ENCODE measurements around the gene HLA-DPB1. TPM values are rescaled to one million over a fixed set of nuclear protein-coding genes. Genes with fewer than 3 reads are reported as not detected.
"Not testable (repeated sequence)": the region's sequence is repeated elsewhere in the genome, so short reads cannot be mapped to it uniquely, and the experiment has no call there.

Gene HLA-DPB1
- total RNA-seq: 10 to 100 TPM; 10.6 to 39.0 TPM

DNA sequence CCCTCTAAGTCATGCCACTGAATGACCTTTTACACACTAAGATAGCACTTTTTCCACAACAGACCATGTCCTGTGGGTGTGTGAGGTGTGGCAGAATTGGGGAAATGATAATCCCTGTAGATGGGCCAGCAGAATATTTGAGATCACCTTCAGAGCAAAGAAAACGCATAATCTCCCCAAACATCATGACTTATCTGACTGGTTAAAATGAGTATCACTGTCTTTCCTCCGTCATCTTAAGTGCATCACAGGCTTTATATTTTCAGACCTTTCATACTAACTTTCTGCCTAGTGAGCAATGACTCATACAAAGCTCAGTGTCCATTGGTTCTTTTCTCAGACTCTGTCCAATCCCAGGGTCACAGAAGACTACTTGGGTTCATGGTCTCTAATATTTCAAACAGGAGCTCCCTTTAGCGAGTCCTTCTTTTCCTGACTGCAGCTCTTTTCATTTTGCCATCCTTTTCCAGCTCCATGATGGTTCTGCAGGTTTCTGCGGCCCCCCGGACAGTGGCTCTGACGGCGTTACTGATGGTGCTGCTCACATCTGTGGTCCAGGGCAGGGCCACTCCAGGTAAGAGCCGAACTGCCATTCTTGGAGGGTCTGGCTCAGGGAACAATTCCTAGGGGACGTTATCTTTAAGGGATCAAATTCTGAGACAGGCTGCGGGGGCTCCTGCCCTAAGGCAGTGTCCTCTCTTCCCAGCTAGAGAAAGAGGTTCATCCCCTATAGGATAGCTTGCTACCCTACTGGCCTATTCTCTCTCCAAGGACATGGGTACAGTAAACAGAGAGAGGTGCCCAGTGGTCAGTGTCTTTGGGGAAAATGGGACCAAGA lies at the start of gene HLA-DPB1:
Gene HLA-DPB1, plus strand, starts transcription at position 423 of the 838 bp plus-strand sequence. Its CDS starts 52 bp downstream, at position 475.
- Mint-ChIP-seq H3K9me3 (no peaks in the 10 kb centered on the region), H3K36me3 (no peaks in the 10 kb centered on the region), H3K27ac (peak within 1 kb of the TSS in 1 of 2 donors; percentile 86)
- peak; percentile 92 to 95 for ATAC-seq
- DNase-seq (ENCODE audit: low spot score in 2 of 2): peak in 1 of 2 donors; percentile 16

GRCh38 chr6:33028220-33028849 lies 47.5 kb upstream of the HLA-DPB1 start:
- Mint-ChIP-seq H3K9me3 (no peaks in the 10 kb centered on the region), H3K27ac (no peak overlapping the region), H3K36me3 (no peaks in the 10 kb centered on the region)
- ATAC-seq: no peak
- DNase-seq (ENCODE audit: low spot score in 2 of 2): no peak

DNA sequence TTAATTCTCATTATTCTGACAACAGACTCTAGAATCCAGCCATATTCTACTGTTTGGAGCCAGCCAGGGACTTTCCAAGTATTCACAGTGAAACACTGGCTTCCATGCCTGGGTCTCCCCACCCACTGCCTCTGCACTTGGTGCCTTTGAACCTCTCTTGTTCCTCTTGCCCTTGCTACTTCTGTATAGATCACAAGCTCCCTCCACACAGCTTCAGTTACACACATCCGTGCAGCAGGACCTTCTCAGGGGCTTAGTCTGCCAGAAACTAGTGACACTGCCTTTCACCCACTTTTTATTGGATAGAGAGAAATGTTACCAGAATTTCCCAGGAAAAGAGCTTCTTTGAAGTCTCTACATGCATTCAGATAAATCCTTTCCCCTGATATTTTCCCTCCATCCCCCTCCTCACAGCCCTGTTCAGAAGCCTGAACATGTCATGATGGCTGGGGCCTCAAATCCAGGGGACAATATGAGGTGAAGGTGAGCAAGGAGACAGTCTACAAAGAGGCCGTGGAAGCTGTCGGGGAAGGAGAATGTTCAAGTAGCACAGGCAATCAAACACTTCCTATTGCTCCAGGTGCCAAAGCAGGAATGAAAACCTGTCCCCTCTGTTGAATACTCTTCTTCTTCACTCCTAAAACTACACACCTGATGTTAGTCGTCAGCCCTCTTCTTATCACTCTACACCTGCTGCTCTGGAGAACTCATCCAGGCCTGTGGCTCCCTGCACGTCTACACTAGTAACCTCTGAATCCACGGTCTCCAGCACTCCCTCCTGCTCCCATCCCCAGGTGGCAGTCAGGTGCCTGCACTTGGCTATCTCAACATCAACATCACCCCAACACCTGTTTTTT lies 46.2 kb upstream of the HLA-DPB1 start:
- no peaks in the 10 kb centered on the region for H3K36me3 Mint-ChIP-seq
- H3K9me3 Mint-ChIP-seq: no peaks in the 10 kb centered on the region
- peak overlapping the region in 1 of 2 donors; percentile 42 for H3K27ac Mint-ChIP-seq
- peak; percentile 68 to 79 for ATAC-seq
- DNase-seq (ENCODE audit: low spot score in 2 of 2): no peak

DNA sequence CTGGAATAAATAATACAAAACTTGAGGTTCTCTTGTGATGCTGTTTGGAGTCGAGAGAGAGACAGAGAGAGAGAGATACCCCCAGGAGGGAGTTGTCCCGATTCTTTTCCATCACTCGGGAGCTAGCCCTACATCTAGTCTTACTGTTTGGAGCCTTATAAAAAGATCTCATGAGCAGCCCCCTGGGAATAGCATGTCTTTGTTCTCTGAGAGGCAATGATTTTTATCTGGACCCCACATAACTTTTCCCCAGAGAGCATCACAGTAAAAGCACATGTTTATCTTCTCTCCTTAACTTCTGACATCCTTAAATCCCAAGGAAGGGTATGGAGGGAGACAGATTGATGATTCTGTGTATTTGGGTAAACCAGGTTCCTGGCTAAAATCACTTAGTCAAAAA lies 45.5 kb upstream of the HLA-DPB1 start:
- no peak overlapping the region for H3K27ac Mint-ChIP-seq
- H3K36me3 Mint-ChIP-seq: peaks cover 3 to 4% of the 10 kb centered on the region in 2 donors
- DNase-seq (ENCODE audit: low spot score in 2 of 2) (no peak), ATAC-seq (no peak)
- H3K9me3 Mint-ChIP-seq: peaks cover 3 to 4% of the 10 kb centered on the region in 2 donors

DNA sequence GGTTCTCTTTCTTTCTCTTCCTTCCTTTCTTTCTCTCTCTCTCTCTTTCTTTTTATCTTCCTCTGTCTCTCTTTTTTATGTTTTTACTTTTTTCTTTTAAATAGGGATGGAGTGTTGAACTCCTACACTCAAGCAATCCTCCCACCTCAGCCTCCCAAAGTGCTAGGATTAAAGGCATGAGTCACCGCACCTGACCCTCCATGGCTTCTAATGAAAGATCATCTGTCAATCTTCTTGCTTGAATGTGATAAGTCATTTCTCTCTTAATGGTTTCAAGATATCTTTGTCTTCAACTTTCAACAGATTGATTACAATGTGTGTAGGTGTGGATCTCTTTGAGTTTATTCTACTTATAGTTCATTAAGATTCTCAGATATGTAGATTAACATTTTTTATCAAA lies 41.2 kb upstream of the HLA-DPB1 start:
- H3K36me3 Mint-ChIP-seq: peaks cover 8 to 11% of the 10 kb centered on the region in 2 donors
- ATAC-seq (no peak), DNase-seq (ENCODE audit: low spot score in 2 of 2) (no peak)
- peaks cover 3 to 11% of the 10 kb centered on the region in 2 donors for H3K9me3 Mint-ChIP-seq
- H3K27ac Mint-ChIP-seq: no peak overlapping the region

GRCh38 chr6:33036535-33036934 lies 39.3 kb upstream of the HLA-DPB1 start:
- DNase-seq (ENCODE audit: low spot score in 2 of 2) (no peak), ATAC-seq (no peak)
- Mint-ChIP-seq H3K36me3 (peaks cover 8 to 11% of the 10 kb centered on the region in 2 donors), H3K27ac (no peak overlapping the region), H3K9me3 (peaks cover 3 to 11% of the 10 kb centered on the region in 2 donors)

DNA sequence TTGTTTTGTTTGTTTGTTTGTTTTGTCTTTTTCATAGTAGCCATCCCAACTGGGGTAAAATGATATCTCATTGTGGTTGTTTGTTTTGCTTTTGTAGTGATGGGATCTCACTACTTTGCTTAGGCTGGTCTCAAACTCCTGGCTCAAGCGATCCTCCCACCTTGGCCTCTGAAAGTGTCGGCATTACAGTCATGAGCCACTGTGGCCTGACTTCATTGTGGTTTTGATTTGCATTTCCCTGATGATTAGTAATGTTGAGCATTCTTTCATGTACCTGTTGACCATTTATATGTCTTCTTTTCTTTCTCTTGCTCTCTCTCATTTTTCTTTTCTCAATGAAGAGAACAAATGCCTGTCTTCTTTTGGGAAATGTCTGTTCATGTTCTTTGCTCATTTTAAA lies 35.6 kb upstream of the HLA-DPB1 start:
- ATAC-seq (no peak), DNase-seq (ENCODE audit: low spot score in 2 of 2) (no peak)
- Mint-ChIP-seq H3K9me3 (peaks cover 0 to 8% of the 10 kb centered on the region in 2 donors), H3K36me3 (peaks cover 6 to 8% of the 10 kb centered on the region in 2 donors), H3K27ac (no peak overlapping the region)

DNA sequence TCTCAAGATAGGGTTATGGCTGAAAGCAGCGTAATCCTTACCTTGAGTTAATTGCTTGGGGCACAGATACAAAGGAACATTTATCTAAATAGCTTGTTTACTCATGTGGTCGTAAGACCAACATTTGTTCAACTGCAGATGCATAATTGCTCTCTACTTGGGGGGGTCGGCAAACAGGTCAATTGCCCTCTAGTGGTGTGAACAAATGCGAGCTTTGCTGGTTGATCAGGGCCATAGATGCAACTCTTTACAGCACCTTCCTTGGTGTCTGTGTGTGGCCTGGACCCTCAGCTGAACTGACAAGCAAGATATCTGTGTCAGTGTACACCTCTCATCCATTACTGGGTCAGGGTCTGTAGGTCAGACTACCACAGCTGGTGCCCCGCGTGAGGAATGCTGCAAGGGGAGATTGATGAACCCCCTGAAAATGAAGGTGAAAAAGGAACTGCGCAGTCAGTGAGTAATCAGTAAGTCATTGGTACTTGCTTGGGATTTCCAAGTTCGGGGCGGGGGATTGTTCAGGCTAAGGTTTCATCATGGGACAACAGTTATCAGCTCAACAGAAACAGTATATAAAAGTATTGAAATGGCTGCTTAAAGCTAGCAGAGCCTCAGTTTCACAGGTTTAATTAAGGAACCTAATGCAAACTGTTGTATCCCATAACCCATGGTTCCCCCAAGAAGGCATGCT lies 26.3 kb upstream of the HLA-DPB1 start:
- DNase-seq (ENCODE audit: low spot score in 2 of 2) (no peak), ATAC-seq (no peak)
- no peak overlapping the region for H3K27ac Mint-ChIP-seq
- H3K36me3 Mint-ChIP-seq: no peaks in the 10 kb centered on the region
- no peaks in the 10 kb centered on the region for H3K9me3 Mint-ChIP-seq

- H3K9me3 Mint-ChIP-seq: no peaks in the 10 kb centered on the region
- ATAC-seq: no peak
- H3K36me3 Mint-ChIP-seq: no peaks in the 10 kb centered on the region
Observed at GRCh38 chr6:33050014-33050810, 25.6 kb upstream of the HLA-DPB1 start.

GRCh38 chr6:33052627-33053026 lies 23.2 kb upstream of the HLA-DPB1 start:
- ATAC-seq: no peak
- Mint-ChIP-seq H3K9me3 (no peaks in the 10 kb centered on the region), H3K27ac (no peak overlapping the region)

More at GRCh38 chr6:33050014-33050810, 25.6 kb upstream of the HLA-DPB1 start:
- no peak for DNase-seq (ENCODE audit: low spot score in 2 of 2)
- no peak overlapping the region for H3K27ac Mint-ChIP-seq

DNA sequence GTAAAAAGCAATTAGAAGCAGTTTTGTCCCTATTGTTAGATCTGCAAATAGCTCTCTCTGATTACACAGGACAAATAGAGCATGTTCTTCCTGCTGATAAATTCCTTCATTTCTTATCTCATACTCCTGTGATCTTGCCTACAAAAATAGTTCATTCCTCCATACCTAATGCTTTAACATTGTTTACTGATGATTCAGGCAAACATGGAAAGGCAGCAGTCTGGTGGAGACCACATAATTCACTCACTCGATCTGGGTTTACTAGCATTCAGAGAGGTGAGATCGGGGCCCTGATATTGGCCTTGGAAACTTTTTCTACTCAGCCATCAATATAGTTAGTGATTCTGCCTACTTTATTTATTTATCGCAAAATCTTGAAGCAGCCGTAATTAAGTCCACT lies 22.6 kb upstream of the HLA-DPB1 start:
- Mint-ChIP-seq H3K36me3 (no peaks in the 10 kb centered on the region), H3K9me3 (no peaks in the 10 kb centered on the region), H3K27ac (no peak overlapping the region)
- DNase-seq (ENCODE audit: low spot score in 2 of 2) (no peak), ATAC-seq (no peak)

More at GRCh38 chr6:33052627-33053026, 23.2 kb upstream of the HLA-DPB1 start:
- no peaks in the 10 kb centered on the region for H3K36me3 Mint-ChIP-seq
- no peak for DNase-seq (ENCODE audit: low spot score in 2 of 2)

- H3K27ac Mint-ChIP-seq: no peak overlapping the region
- peak in 1 of 2 donors; percentile 49 for ATAC-seq
- no peaks in the 10 kb centered on the region for H3K36me3 Mint-ChIP-seq
- DNase-seq (ENCODE audit: low spot score in 2 of 2): no peak
- H3K9me3 Mint-ChIP-seq: no peaks in the 10 kb centered on the region
Observed at GRCh38 chr6:33057222-33058150, 18.3 kb upstream of the HLA-DPB1 start.

GRCh38 chr6:33061987-33062386 lies 13.8 kb upstream of the HLA-DPB1 start:
- Mint-ChIP-seq H3K9me3 (no peaks in the 10 kb centered on the region), H3K36me3 (peaks cover 0 to 10% of the 10 kb centered on the region in 2 donors), H3K27ac (no peak overlapping the region)
- ATAC-seq (no peak), DNase-seq (ENCODE audit: low spot score in 2 of 2) (no peak)

GRCh38 chr6:33063435-33063834 lies 12.4 kb upstream of the HLA-DPB1 start:
- H3K27ac Mint-ChIP-seq; ATAC-seq; H3K9me3 Mint-ChIP-seq; DNase-seq (ENCODE audit: low spot score in 2 of 2): not testable (repeated sequence)
- H3K36me3 Mint-ChIP-seq: peaks cover 2 to 24% of the 10 kb centered on the region in 2 donors

GRCh38 chr6:33064723-33065122 lies 11.1 kb upstream of the HLA-DPB1 start:
- no peak for DNase-seq (ENCODE audit: low spot score in 2 of 2)
- H3K36me3 Mint-ChIP-seq: peaks cover 6 to 30% of the 10 kb centered on the region in 2 donors
- no peak overlapping the region for H3K27ac Mint-ChIP-seq
- no peak for ATAC-seq
- no peaks in the 10 kb centered on the region for H3K9me3 Mint-ChIP-seq
